ENCODE measurements around the gene CCDC149. TPM values are rescaled to one million over a fixed set of nuclear protein-coding genes. Genes with fewer than 3 reads are reported as not detected.

The CCDC149 gene
- total and polyA plus RNA-seq, 2 donors (not counting 3 experiments of a cell fraction or from before 2014, with no cell fraction given) = 7.8 to 11.3 TPM

DNA sequence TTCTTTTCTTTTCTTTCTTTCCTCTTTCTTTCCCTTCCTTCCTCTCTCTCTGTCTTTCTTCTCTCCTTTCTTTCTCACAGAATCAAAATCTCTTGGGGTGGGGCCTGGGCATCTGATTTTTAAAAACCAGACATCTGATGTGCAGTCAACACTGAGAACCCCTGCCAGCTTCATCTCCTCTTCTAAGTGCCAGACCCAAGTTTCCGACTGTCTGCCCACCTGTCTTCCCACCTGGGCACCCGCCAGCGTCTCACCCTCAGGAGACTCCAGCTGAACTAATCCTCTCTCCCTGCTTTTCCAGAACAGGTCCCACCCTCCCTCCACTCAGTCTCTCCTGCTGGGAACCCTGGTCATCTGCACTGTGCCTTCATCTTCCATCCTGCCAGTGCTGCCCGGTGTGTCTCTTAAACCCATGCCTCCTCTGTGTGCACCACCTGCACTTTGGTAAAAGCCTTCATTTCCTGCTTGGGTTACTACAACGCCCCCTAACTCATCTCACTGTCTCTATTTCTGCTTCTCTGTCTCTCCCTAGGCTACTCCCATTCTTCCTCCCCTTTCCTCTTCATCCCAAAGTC, 114.7 kb downstream of the CCDC149 start:
- Histone ChIP-seq H3K27me3 (ENCODE audit: control insufficient read depth in 2 of 2, insufficient read depth in 2 of 2, low read length in 2 of 2) (peaks cover 56 to 59% of the 10 kb centered on the region in 2 experiments), H3K9me1 (replicated peaks; ENCODE audit: control insufficient read depth, extremely low read depth, insufficient read depth, low read length) (no peaks in the 10 kb centered on the region), H3K9ac (replicated peaks; ENCODE audit: extremely low read depth, insufficient read depth, low read length) (no peak overlapping the region), H3K4me3 (replicated peaks in 1 of 3; ENCODE audit: insufficient read depth in 1 of 3, low read depth in 1 of 3, low read length in 3 of 3) (no peak overlapping the region), H3K79me2 (ENCODE audit: control insufficient read depth, insufficient read depth, low read length) (no peaks in the 10 kb centered on the region), H3K27ac (ENCODE audit: insufficient read depth, low read depth, low read length) (no peak overlapping the region), H3K4me1 (ENCODE audit: control insufficient read depth, extremely low read depth, insufficient read depth, low read length) (no peaks in the 10 kb centered on the region), H3K9me3 (replicated peaks; ENCODE audit: control insufficient read depth, insufficient read depth, low read length) (no peaks in the 10 kb centered on the region), H3K4me2 (ENCODE audit: insufficient read depth, low read length) (no peak overlapping the region), H3K36me3 (ENCODE audit: control insufficient read depth in 2 of 2, extremely low read depth in 1 of 2, insufficient read depth in 2 of 2, low read length in 2 of 2) (no peaks in the 10 kb centered on the region), H2AFZ (ENCODE audit: low read depth, low read length) (no peak overlapping the region), H4K20me1 (replicated peaks; ENCODE audit: control insufficient read depth, extremely low read depth, insufficient read depth, low read length) (no peaks in the 10 kb centered on the region)
- dilution Hi-C loops (cut with MboI; ENCODE audit: extremely low pct_ligation_motif_present, low sequenced_read_pairs) = no loop called here
- no peak for FAIRE-seq
- intact Hi-C loops (cut with micrococcal nuclease) = no loop called here
- ChIA-PET CTCF (no interaction called here), POLR2A (no interaction called here)
- no TSS peak for BruUV-seq (replicated peaks)
- no peak for DNase-seq (ENCODE audit: low read depth, low spot score)
- no peak for TF ChIP-seq MYC (IDR thresholded peaks at IDR 0.05; ENCODE audit: low read depth, low read length)
- TF ChIP-seq POLR2A (IDR thresholded peaks at IDR 0.05; ENCODE audit: low read depth, low read length) = no peak
- TF ChIP-seq POLR2AphosphoS5 (IDR thresholded peaks at IDR 0.05; ENCODE audit: insufficient read depth, low read depth, low read length) = no peak
- TF ChIP-seq EZH2 (IDR thresholded peaks at IDR 0.05; ENCODE audit: borderline replicate concordance, low read depth, low read length, severe bottlenecking) = no peak
- TF ChIP-seq GATA2 (IDR thresholded peaks at IDR 0.05; ENCODE audit: insufficient read depth, insufficient read length, low read depth, low read length) = no peak
- TF ChIP-seq, protein P1, sequence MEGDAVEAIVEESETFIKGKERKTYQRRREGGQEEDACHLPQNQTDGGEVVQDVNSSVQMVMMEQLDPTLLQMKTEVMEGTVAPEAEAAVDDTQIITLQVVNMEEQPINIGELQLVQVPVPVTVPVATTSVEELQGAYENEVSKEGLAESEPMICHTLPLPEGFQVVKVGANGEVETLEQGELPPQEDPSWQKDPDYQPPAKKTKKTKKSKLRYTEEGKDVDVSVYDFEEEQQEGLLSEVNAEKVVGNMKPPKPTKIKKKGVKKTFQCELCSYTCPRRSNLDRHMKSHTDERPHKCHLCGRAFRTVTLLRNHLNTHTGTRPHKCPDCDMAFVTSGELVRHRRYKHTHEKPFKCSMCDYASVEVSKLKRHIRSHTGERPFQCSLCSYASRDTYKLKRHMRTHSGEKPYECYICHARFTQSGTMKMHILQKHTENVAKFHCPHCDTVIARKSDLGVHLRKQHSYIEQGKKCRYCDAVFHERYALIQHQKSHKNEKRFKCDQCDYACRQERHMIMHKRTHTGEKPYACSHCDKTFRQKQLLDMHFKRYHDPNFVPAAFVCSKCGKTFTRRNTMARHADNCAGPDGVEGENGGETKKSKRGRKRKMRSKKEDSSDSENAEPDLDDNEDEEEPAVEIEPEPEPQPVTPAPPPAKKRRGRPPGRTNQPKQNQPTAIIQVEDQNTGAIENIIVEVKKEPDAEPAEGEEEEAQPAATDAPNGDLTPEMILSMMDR (IDR thresholded peaks at IDR 0.05; ENCODE audit: extremely low read depth in 1 of 2, insufficient read depth in 1 of 2, low read depth in 1 of 2, low read length in 2 of 2) = no peak
- no peak for TF ChIP-seq JUN (IDR thresholded peaks at IDR 0.05; ENCODE audit: borderline replicate concordance, insufficient read depth, insufficient read length, low read depth)
- no peak for TF ChIP-seq FOS (IDR thresholded peaks at IDR 0.05; ENCODE audit: borderline replicate concordance, insufficient read depth, low read length)
- TF ChIP-seq, protein P2, sequence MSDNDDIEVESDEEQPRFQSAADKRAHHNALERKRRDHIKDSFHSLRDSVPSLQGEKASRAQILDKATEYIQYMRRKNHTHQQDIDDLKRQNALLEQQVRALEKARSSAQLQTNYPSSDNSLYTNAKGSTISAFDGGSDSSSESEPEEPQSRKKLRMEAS (IDR thresholded peaks at IDR 0.05; ENCODE audit: insufficient read depth, insufficient read length) = no peak

Measured in endothelial cell of umbilical vein (primary cell).